Lower leg skin (tissue), 3 donors: ENCODE data around the gene OBSCN.

Source experiments
- CTCF ChIP-seq, 3 donors: fragments of 450-650 bp; IDR thresholded peaks; one replicate each; pipeline ENCODE4 v1.5.1; 2016; ENCODE audit warnings: antibody characterized with exemption in 3 of 3, mild to moderate bottlenecking in 3 of 3, moderate library complexity in 2 of 3
- POLR2A ChIP-seq, 2 donors: fragments of 450-650 bp; IDR thresholded peaks; one replicate each; pipeline ENCODE4 v1.6.1; 2016 to 2017; ENCODE audit warnings: antibody characterized with exemption in 2 of 2, mild to moderate bottlenecking in 1 of 2, moderate library complexity in 1 of 2

- TF ChIP-seq CTCF (IDR thresholded peaks at IDR 0.05) (no peak), POLR2A (IDR thresholded peaks at IDR 0.05) (no peak)
Measured at GRCh38 chr1:228387321-228387720, 179.5 kb downstream of the OBSCN start.
